GM18499 (cell line): ENCODE measurements around the gene SLC16A3.

Experiments
- ATAC-seq: cut with Tn5 transposase; IDR thresholded peaks from one replicate; pipeline ENCODE4 v1.9.1; 2021; ENCODE audit warnings: moderate number of reproducible peaks; ENCODE audit not compliant: insufficient read depth, unreplicated experiment

SLC16A3 gene

DNA sequence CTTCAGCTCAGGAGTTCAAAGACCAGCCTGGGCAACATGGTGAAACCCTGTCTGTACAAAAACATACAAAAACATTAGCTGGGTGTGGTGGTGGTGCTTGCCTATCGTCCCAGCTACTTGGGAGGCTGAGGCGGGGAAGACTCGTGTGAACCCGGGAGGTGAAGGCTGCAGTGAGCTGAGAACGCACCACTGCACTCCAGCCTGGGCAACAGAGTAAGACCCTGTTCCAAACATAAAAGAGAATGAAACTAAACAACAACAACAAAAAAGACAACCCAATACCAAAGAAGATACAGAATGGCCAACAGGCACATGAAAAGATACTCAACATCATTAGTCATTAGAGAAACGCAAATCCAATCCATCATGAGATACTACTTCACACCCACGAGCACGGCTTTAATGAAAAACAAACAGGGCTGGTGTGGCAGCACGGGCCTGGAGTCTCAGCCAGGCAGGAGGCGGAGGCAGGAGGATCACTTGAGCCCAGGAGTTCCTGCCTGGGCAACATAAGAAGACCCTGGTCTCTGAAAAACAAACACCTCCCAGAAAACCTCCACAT lies 7.4 kb upstream of the SLC16A3 start:
- ATAC-seq = no peak

DNA sequence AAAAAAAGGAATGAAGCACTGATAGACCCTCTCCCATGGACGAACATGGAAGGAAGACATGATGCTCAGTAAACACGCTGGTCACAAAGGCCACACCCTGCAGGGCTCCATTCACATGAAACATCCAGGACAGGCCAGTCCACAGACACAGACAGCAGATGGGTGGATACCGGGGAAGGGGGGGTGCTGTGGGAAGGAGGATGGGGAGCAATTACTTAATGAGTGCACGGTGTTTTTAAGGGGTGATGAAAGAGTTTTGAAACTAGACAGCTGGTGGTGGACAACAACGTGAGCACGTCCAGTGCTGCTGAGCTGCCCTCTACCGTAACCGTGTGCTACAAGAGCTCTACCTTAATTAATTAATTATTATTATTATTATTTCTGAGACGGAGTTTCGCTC lies 6.0 kb upstream of the SLC16A3 start:
- no peak for ATAC-seq

DNA sequence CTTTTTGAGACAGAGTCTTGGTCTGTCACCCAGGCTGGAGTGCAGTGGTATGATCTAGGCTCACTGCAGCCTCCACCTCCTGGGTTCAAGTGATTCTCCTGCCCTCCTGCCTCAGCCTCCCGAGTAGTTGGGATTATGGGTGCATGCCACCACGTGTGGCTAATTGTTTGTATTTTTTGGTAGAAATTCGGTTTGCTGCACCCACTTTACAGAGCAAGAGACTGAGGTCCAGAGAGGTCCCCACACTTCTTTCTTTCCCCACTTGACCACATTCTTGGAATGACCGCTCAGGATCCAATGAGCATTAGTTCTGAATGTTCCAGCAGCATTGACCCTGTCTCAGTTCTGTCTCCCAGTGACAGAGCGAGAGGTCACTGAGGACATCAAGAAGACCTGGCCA lies 5.3 kb upstream of the SLC16A3 start:
- no peak for ATAC-seq

DNA sequence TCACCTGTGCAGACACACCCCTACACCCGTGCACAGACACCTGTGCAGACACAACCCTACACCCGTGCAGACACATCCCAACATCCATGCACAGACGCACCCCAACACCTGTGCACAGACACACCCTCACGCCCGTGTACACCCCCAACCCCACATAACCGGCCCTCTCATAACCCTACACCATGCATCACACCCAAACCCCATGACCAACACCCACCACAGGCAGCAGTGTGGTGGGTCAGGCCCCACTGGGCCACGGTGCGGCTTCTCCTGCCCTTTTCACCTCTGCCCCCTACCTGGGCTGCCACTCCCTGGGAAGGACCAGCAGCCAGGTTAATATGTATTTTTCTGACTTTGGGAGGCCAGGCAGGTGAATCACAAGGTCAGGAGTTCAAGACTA lies 4.2 kb upstream of the SLC16A3 start:
- no peak for ATAC-seq

DNA sequence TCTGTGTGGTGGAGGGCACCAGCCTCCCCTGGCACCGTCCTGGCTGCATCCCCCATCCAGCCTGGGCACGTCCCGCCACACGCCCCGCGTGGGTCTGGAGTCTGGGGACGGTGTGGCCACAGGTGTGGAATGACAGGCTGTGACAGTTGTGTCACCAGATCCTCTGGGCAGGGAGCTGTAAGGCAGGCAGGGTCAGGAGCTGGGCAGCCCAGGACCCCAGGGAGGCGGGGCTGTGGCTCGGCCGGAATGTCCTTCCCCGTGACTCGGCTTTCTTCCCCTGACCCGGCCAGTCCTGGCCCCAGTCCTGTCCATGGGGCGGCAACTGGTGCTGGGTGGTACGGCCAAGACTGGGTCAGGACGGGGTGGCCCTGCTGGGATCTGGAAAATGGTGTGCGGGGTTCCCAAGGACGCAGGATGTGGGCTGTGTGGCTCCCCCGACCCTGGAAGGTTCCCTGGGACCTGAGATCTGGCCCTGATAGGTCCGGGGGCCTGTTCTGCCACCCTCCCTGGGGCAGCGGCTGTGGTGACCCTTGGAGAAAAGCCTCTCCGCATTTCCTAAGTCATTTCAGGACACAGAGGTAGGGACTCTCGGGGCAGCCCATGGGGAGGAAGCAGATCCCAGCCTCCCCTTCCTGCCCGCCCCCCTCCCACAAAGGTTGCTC lies 3.3 kb upstream of the SLC16A3 start:
- no peak for ATAC-seq

DNA sequence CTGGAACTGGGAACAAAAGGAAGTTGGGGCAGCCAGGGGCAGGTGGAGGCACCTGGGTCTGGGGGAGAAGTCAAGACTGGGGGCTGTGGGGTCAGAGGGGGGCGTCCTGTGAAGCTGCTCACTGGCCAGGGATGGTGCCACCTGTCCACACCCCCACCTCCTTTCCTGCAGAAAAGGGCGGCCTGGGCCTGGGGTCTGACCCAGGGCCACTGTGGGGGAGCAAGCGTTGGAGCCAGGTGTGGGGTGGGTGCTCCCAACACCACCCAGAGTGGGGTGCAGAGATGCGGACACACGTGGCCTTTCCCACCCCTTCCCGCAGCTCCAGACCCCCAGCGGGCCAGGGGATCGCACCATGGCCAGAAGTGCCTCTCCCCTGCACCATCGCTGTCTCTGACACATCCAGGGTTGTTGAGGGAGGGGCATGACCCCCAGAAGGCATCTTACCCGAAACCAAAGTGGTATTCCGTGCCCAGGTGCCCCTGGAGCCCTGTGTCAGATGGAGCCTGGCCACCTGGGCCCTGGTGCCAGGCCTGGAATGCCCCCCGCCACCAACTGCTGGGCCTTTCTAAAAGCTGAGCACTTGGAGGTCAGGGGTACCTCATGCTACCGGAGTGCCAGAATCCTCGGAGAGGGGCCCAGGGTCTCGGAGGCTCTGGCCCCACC lies 2.6 kb upstream of the SLC16A3 start:
- ATAC-seq = no peak

DNA sequence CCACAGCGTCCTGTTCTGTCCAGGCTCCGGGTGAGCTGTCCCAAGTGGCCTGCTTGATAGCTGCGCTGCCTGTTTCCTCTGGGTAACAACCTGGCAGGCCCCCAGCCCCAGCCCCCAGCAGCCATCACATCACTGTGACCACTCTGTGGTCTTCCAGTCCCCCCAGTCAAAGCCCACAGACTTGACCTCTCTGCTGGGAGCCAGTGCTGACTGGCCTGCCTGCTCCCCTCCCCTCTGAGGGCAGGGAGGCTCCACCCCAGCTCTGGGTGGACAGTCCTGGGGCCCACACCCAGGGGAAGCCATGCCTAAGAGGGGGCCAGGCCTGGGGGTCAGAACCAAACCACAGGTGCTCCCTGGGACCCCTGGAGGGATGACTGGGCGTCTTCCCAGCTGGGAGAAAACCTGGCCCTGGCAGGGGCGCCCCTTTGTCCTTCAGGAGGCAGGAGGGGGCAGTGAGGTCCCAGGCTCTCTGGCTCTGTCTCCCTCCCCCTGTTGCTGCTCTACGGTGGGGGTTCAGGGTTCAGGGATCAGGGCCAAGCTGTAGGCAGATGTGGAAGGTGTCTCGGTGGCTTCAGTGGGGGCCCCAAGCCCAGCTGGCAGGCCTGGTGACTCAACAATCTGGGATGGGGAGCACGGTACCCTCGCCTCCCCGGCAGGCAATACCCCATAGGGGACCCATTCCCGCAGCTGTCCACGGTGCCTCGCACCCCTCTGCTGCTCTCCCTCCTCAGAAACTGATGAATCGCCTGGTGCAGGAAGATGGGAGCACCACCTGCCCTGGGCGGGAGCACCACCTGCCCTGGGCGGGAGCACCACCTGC lies 1.8 kb upstream of the SLC16A3 start:
- no peak for ATAC-seq

DNA sequence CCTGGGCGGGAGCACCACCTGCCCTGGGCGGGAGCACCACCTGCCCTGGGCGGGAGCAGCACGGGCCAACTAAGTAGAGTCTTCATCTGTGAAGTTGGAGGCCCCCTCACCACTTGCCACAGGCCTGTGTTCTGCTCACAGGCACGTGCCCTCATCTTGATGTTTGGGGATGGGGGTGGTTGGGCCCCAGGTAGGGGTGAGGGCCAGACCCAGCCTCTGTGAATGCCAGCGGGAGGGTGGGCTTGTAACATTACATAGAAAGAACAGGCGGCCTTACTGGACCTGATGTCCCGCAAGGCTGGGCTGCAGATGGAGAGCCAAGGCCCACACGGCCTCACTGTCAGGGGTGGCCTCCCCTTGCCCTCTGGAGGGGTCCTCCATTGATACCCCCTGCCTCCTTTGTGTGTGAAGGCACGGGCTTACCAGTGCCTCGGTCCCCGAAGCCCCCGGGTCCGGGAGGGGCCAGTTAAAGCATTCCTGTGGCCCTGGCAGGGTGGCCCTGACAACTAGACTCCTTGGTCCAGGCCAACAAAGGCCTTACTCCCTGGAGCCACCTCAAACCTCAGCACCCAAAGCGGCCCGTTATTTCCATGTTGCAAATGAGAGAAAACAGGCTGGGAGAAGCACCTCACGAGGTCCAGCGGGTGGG lies 1.1 kb upstream of the SLC16A3 start:
- ATAC-seq = no peak

DNA sequence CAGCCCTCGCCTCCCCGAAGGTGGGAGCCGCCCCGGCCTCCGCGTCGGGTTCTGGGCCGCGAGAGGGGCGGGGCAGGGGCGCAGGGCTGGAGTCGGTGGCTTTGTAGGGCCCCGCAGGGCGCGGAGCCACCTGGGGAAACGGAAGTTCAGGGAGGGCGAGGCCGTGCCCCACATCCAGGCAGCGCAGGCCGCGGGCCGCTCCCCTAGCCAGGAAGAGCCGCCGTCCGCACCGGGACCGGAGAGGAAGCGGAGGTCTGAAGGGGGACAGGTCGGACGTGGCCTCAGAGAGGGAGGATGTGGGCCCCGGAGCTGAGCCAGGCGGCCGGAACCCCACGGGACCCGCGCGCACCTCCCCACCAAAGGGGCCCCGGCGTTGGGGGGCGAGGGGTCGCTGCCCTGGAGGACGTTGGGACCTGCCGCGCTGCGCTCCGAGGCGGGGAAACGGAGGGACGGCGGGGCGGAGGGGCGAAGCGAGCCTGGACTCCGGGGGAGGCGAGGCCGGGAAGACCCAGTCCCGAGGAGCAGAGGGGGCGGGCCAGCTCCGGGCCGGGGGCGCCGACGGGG lies 482 bp upstream of the SLC16A3 start:
- ATAC-seq = no peak

DNA sequence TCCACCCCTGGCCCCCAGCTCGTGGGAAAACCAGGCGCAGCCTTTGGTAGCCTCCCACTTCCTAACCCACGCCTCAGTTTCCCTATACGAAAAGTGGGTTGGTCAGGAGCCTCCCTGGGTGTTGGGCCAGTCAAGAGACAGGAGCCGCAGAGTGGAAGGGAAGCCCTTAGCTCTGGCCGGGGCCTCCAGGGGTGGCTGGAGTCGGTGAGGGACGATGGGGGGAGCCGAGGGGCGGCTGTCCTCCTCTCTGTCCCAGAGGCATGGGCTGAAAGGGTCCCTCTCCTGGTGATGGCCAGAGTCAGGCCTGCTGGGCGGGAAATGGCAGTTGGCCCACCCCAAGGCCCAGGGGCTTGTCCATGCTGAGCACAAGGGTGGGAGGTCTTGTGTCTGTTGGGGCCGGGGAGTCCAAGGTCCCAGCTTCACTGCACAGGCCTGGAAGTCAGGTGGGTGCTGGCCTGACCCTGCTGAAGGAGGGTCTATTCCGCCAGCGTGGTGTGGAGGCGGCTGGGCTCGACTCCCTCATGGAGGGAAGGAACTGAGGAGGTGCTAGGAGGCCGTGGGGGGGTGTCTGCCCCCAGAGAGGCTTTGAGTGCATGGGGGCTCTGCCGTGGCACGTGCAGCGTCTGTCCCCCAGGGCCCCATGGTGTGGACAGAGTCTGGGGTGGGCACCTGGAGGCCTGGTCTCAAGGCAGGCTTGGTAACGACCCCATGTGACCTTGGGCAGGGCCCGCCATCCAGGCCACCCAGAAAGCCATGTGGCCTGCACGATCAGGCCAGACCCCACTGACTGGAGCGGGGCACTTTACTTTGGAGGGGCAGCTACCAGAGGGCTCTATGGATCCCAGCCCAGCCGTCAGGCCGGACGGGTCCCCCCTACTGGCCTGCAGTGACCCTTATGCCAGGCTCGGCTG lies 1.1 kb downstream of the SLC16A3 start:
- no peak for ATAC-seq

DNA sequence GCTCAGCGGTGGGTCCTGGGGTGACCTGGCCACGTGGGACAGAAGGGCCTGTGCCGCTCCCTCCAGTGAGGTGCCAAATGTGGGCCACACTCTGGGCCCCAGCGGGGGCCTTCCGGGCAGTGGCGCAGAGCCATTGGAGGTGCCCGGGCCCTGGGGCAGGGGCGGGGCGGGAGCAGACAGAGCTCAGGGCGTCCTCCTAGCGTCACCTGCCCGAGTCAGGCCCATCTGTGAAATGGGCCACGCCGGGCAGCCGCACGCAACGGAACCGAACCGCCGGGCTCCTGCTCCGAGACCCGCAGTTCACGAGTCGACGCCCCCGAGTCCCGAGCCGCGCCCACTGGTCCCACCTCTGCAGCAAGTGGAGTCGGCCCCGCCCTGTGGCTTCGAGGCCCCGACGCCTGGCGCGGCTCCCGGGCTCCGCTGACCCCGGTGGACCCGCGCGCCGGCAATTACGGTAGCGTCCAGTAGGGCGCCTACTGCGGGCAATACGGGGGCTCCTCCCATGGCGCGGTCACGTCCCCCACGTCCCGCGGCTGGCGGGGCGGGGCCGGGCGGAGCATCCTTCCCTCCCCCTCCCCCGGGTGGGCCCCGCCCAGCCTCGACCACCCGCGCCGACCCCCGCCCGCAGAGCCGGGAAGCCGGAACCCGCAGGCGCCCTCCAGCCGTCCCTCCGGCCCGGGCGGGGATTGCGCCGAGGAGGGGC lies 1.9 kb downstream of the SLC16A3 start:
- ATAC-seq = no peak

DNA sequence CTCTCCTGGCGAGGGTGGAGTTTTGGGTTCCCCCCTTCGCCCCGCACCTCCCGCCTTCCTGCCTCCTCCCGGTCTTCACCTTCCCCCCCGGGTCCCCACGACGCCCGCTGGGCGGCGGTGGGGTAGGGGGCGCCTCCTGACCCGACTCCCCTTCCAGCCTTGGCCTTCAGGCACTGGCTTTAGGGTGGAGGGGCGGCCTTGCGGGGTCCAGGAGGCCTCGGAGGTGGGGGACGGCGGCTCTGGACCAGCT lies 2.4 kb downstream of the SLC16A3 start:
- ATAC-seq = no peak

DNA sequence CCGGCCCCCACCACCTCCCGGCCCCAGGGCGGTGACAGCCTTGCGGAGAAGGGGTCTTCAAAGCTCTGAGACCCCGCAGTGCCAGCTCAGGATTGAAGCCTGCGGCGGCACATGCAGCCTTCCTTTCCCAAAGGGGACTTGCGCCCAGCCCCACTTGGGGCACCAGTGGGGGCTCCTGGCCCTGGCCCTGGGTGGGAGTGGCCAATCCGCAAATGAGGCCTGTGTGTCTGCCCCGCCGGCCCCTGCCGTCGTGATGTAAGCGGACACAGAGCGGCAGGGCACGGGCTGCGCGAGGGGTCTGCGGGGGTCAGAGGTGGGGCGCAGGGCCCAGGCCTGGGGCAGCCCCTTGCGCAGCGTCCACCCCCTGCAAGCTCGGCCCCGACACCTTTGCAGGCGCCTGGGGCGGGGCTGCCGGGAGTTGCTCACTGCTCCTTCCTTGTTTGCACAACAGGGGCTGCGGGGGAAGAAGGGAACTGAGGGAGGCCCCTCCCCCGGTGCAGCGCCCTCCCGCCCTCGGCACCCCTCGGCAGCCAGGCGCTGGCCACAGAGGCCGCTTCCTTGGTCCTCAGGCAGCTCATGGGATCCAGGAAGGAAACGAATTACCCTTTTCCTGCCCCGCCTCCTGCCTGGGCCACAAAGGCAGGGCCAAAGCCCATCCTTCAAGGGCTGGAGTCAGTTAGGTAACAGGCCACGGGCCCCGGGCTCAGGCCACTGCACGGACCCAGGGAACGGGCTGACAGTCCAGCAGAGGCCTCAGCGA lies 2.9 kb downstream of the SLC16A3 start:
- ATAC-seq = no peak

DNA sequence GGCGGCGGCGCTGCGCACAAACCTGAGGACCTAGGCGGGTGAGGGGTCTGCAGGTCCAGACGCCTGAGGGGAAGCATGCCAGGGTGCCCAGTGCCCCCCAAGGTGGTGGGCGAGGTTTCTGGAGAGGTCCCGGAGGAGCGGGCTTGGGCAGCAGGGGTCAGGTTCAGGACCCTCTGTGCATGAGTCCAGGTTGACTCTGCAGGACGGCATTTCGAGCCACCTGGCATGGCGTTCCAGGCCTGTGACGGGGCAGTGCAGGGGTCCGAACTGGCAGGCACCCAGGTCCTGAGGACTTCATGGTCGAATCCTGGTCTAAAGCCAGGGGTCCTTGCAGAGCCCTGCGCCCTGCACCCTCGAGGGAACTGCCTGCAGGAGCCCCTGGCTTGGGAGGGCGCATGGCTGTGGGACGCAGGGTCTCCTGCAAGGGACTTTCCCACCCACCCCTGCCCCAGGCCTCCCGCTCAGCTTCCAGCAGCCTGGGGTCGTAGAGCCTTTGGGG lies 3.5 kb downstream of the SLC16A3 start:
- ATAC-seq = no peak

DNA sequence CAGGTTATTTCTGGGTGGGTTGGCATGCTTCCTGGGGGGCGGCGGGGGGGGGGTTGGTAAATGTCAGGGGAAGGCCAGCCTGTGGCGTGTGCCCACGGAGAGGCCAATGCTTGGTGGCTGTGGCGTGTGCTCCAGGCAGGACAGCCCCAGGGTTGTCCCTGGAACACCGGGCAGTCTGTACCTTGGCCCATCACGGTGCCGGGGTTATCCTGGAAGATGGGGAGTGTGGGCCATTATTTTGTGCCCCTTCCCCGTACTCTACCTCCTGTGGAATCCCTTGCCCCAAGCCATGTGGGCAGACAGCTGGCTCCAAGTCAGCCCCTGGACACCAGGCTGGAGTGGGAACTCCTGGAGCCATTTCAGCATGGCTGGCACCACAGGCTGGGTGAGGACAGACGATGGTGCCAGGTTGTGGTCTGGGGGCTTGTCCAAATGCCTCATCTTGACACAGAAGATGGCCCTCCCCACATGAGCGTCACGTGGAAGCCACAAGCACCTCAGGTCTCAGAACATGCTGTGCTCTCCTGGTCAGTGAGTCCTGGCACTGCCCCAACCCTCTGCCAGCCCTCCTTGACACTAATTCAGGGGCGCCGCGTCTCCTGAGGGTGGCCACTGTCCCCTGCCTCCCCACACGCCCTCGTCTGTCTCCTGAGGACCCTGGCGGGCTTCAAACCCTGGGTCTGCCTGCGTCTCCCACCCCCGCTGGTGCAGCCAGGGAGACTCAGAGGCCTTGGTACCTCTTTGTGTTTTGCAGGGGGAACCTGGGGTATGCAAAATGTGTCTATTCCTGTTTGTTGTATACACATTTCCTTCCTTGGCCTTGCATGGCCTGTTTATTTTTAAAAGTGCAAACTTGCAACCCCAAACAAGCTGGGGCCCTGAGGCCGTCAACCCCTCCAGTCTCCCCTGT lies 4.3 kb downstream of the SLC16A3 start:
- ATAC-seq = no peak

DNA sequence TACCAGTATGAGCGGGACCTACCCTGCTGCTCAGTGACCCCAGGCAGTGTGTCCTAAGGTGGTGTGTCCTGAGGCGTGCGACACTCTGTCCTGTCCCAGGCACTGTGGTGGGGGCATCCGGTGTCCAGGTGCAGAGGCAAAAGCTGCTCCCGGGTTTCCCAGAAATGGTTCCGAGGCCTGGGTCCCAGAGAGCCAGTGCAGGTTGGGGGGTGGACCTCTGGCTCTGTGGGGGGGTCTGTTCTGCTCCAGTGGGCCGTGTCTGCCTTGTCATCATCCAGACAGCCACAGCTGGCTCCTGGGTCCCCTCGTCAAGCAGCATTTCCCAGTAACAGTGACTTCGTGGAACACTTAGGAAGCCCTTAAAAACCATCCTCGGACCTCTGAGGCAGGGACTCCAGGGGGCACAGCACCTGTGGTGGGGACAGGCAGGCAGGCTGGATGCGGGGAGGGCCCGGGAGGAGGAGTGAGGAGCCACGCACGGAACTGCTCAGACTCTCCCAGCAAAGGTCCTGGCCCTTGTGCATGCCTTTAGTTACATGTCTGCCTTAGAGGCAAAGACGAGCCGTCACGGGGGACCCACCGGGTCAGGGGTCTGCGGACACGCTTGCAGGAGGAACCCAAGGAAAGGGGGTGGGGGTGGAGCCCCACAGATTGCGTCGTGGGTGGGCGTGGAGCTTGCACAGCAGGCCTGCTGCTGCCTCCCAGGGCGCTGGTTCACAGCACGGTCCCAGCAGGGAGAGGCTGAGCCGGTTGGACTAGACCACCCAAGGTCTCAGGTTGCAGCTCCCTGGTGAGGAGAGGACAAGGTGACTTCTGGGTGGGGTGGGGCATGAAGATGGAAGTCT lies 5.6 kb downstream of the SLC16A3 start:
- no peak for ATAC-seq
